Suprapubic skin (tissue), 4 donors: ENCODE results near the gene FCN2. TPM values are rescaled to one million over a fixed set of nuclear protein-coding genes. Genes with fewer than 3 reads are reported as not detected.

Experiments used
- DNase-seq, 2 donors: peaks; one replicate each; pipeline ENCODE4 v3.0.0-alpha.2; 2019; ENCODE audit warnings: low spot score in 2 of 2
- H3K27ac ChIP-seq: fragments of 200-600 bp; sonication (generic); one replicate; pipeline ENCODE4 v1.5.1; 2019
- H3K27me3 ChIP-seq: fragments of 200-600 bp; sonication (generic); one replicate; pipeline ENCODE4 v1.5.1; 2019
- H3K36me3 ChIP-seq: fragments of 200-600 bp; sonication (generic); one replicate; pipeline ENCODE4 v1.5.1; 2019
- H3K4me1 ChIP-seq: fragments of 200-600 bp; sonication (generic); one replicate; pipeline ENCODE4 v1.5.1; 2019
- H3K4me3 ChIP-seq: fragments of 200-600 bp; sonication (generic); one replicate; pipeline ENCODE4 v1.5.1; 2019; ENCODE audit warnings: mild to moderate bottlenecking
- H3K9me3 ChIP-seq: fragments of 200-600 bp; sonication (generic); one replicate; pipeline ENCODE4 v1.5.1; 2019
- CTCF ChIP-seq, 2 donors: fragments of 200-600 bp in 1 of 2; fragments of 450-650 bp in 1 of 2; sonication (generic) in 1 of 2; IDR thresholded peaks; one replicate each; pipeline ENCODE4 v1.5.1; 2016 to 2019; ENCODE audit warnings: antibody characterized with exemption in 2 of 2, mild to moderate bottlenecking in 1 of 2, moderate library complexity in 1 of 2
- EP300 ChIP-seq: sonication (generic); formaldehyde crosslinking; IDR thresholded peaks from one replicate; pipeline ENCODE4 v1.6.1; 2017; ENCODE audit warnings: antibody characterized with exemption
- POLR2A ChIP-seq, 2 donors: fragments of 450-650 bp; IDR thresholded peaks; one replicate each; pipeline ENCODE4 v1.6.1; 2017; ENCODE audit warnings: antibody characterized with exemption in 2 of 2, mild to moderate bottlenecking in 2 of 2, moderate library complexity in 2 of 2
- POLR2AphosphoS5 ChIP-seq, 3 donors: sonication (generic); formaldehyde crosslinking; IDR thresholded peaks; one replicate each; pipeline ENCODE4 v1.6.1; 2017; ENCODE audit warnings: antibody characterized with exemption in 3 of 3
- WGBS: methylation state at CpG from one replicate; pipeline ENCODE4 v1.1.5; 2018; 5-methylcytosine and 5-hydroxymethylcytosine counted together
- total RNA-seq, 4 donors: library from RNA; depleted of rRNA; stranded (reverse); fragments of >200 nt; gene quantifications; one replicate each; pipeline ENCODE4 v1.1.0, GENCODE V29; 2016

The FCN2 gene
- total RNA-seq, 4 donors from 2014 or later = 1.4 TPM; not detected in 3

- no peak overlapping the region for H3K4me3 ChIP-seq
- TF ChIP-seq CTCF (IDR thresholded peaks at IDR 0.05) (no peak), POLR2AphosphoS5 (IDR thresholded peaks at IDR 0.05) (no peak), POLR2A (IDR thresholded peaks at IDR 0.05) (no peak), EP300 (no peak)
- no peaks in the 10 kb centered on the region for H3K4me1 ChIP-seq
- no peak for DNase-seq
- no peaks in the 10 kb centered on the region for H3K27me3 ChIP-seq
- H3K36me3 ChIP-seq = peaks cover 34% of the 10 kb centered on the region
- WGBS = 91% methylated on average over 19 of the region's 22 CpGs
- no peak overlapping the region for H3K27ac ChIP-seq
- no peaks in the 10 kb centered on the region for H3K9me3 ChIP-seq
Measured at GRCh38 chr9:134842321-134842720, 38.3 kb upstream of the FCN2 start.

GRCh38 chr9:134843740-134844139 is 36.9 kb upstream of the FCN2 start:
- Histone ChIP-seq H3K4me3 (no peak overlapping the region), H3K27me3 (no peaks in the 10 kb centered on the region), H3K4me1 (no peaks in the 10 kb centered on the region), H3K27ac (no peak overlapping the region), H3K36me3 (peaks cover 32% of the 10 kb centered on the region), H3K9me3 (no peaks in the 10 kb centered on the region)
- no peak for DNase-seq
- TF ChIP-seq POLR2AphosphoS5 (IDR thresholded peaks at IDR 0.05) (no peak), POLR2A (IDR thresholded peaks at IDR 0.05) (no peak), CTCF (IDR thresholded peaks at IDR 0.05) (no peak), EP300 (no peak)
- WGBS = 81% methylated on average over 17 of the region's 18 CpGs

- H3K4me1 ChIP-seq = no peaks in the 10 kb centered on the region
- WGBS = 92% methylated on average over 8 of the region's 8 CpGs
- peaks cover 29% of the 10 kb centered on the region for H3K36me3 ChIP-seq
- TF ChIP-seq CTCF (IDR thresholded peaks at IDR 0.05) = no peak
- TF ChIP-seq POLR2AphosphoS5 (IDR thresholded peaks at IDR 0.05) = no peak
- no peak for TF ChIP-seq POLR2A (IDR thresholded peaks at IDR 0.05)
- no peak for TF ChIP-seq EP300
- H3K27ac ChIP-seq = no peak overlapping the region
- no peaks in the 10 kb centered on the region for H3K9me3 ChIP-seq
- no peak overlapping the region for H3K4me3 ChIP-seq
- H3K27me3 ChIP-seq = no peaks in the 10 kb centered on the region
- DNase-seq = no peak
Measured at GRCh38 chr9:134844821-134845220, 35.8 kb upstream of the FCN2 start.

- Histone ChIP-seq H3K36me3 (peaks cover 28% of the 10 kb centered on the region), H3K27me3 (no peaks in the 10 kb centered on the region), H3K4me3 (no peak overlapping the region), H3K27ac (no peak overlapping the region), H3K9me3 (no peaks in the 10 kb centered on the region), H3K4me1 (no peaks in the 10 kb centered on the region)
- TF ChIP-seq CTCF (IDR thresholded peaks at IDR 0.05) (no peak), POLR2AphosphoS5 (IDR thresholded peaks at IDR 0.05) (no peak)
- 91% methylated on average over 10 of the region's 16 CpGs for WGBS
- DNase-seq = no peak
Measured at GRCh38 chr9:134846187-134846586, 34.4 kb upstream of the FCN2 start.

- 83% methylated on average over 1 of the region's 1 CpG for WGBS
- H3K9me3 ChIP-seq = no peaks in the 10 kb centered on the region
- no peak overlapping the region for H3K4me3 ChIP-seq
Measured at GRCh38 chr9:134846699-134847098, 33.9 kb upstream of the FCN2 start.

More at GRCh38 chr9:134846699-134847098, 33.9 kb upstream of the FCN2 start:
- Histone ChIP-seq H3K36me3 (peaks cover 24% of the 10 kb centered on the region), H3K27ac (no peak overlapping the region), H3K4me1 (no peaks in the 10 kb centered on the region), H3K27me3 (no peaks in the 10 kb centered on the region)
- TF ChIP-seq CTCF (IDR thresholded peaks at IDR 0.05) = no peak
- TF ChIP-seq EP300 = no peak
- TF ChIP-seq POLR2A (IDR thresholded peaks at IDR 0.05) = no peak
- TF ChIP-seq POLR2AphosphoS5 (IDR thresholded peaks at IDR 0.05) = no peak
- DNase-seq = no peak
